Prostate gland (tissue), 2 donors: ENCODE measurements around the gene RGS9. TPM values are rescaled to one million over a fixed set of nuclear protein-coding genes. Genes with fewer than 3 reads are reported as not detected.
"Not testable (repeated sequence)": the region's sequence is repeated elsewhere in the genome, so short reads cannot be mapped to it uniquely, and the experiment has no call there.

Experiments
- DNase-seq: peaks from one replicate; pipeline ENCODE4 v3.0.0-alpha.2; 2019; ENCODE audit warnings: low spot score
- H3K27ac ChIP-seq, 2 donors: fragments of 200-600 bp; sonication (generic); 2 replicates each; pipeline ENCODE4 v1.5.1; 2017 to 2019
- H3K27me3 ChIP-seq: fragments of 200-600 bp; sonication (generic); replicated peaks from 2 replicates; pipeline ENCODE4 v1.5.1; 2019; ENCODE audit not compliant: insufficient read depth
- H3K36me3 ChIP-seq, 2 donors: fragments of 200-600 bp; sonication (generic); 1 replicate in 1 of 2; 2 replicates in 1 of 2; pipeline versions ENCODE4 v1.5.1 to v1.8.1; 2017 to 2019
- H3K4me1 ChIP-seq: fragments of 200-600 bp; sonication (generic); replicated peaks from 2 replicates; pipeline ENCODE4 v1.5.1; 2019
- H3K4me3 ChIP-seq, 2 donors: fragments of 200-600 bp; sonication (generic); 2 replicates each; pipeline ENCODE4 v1.5.1; 2017 to 2019
- H3K9me3 ChIP-seq: fragments of 200-600 bp; sonication (generic); 2 replicates; pipeline ENCODE4 v1.5.1; 2017
- POLR2A ChIP-seq: fragments of 450-650 bp; IDR thresholded peaks from one replicate; pipeline ENCODE4 v1.6.1; 2016; ENCODE audit warnings: antibody characterized with exemption, mild to moderate bottlenecking
- POLR2AphosphoS5 ChIP-seq: sonication (generic); formaldehyde crosslinking; IDR thresholded peaks from one replicate; pipeline ENCODE4 v1.6.1; 2017; ENCODE audit warnings: antibody characterized with exemption
- WGBS: methylation state at CpG from one replicate; pipeline ENCODE4 v1.1.5; 2018; 5-methylcytosine and 5-hydroxymethylcytosine counted together
- intact Hi-C: fragments of 100-400 bp; cut with DNase I; formaldehyde crosslinking; loops from one replicate; pipeline ENCODE4 v1.14.2; 2022
- total RNA-seq, 2 donors: library from RNA; depleted of rRNA; stranded (reverse); fragments of >200 nt; gene quantifications; one replicate each; pipeline ENCODE4 v1.1.0, GENCODE V29; 2016
- TF ChIP-seq, protein P1 (sequence below), 4 experiments: fragments of 200-600 bp in 2 of 4; fragments of 450-650 bp in 2 of 4; sonication (generic) in 2 of 4; IDR thresholded peaks; 1 replicate in 3 of 4; 2 replicates in 1 of 4; pipeline ENCODE4 v1.5.1; 2016 to 2019; ENCODE audit warnings: antibody characterized with exemption in 4 of 4, mild to moderate bottlenecking in 2 of 4, moderate library complexity in 2 of 4

Gene RGS9
- total RNA-seq, 2 donors from 2014 or later = 7.9 to 9.3 TPM

DNA sequence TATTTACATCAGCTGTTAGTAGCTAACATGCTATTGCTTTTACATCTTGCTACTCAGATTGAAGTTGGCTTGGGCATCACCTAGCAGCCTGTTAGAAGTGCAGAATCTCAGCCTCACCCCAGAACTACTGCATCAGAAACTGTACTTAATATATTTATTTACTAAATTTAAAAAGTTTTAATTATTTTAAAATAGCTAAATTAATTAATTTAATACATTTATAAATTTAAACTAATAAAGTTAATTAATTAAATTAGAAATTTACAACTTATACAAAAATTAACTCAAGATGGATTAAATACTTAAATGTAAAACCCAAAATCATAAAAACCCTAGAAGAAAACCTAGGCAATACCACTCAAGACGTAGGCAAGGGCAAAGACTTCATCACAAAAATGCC, 41.7 kb upstream of the RGS9 start:
- H3K27me3 ChIP-seq = no peaks in the 10 kb centered on the region
- H3K9me3 ChIP-seq = no peaks in the 10 kb centered on the region
- intact Hi-C loops = no loop called here
- TF ChIP-seq POLR2AphosphoS5 = no peak
- TF ChIP-seq, protein P1, sequence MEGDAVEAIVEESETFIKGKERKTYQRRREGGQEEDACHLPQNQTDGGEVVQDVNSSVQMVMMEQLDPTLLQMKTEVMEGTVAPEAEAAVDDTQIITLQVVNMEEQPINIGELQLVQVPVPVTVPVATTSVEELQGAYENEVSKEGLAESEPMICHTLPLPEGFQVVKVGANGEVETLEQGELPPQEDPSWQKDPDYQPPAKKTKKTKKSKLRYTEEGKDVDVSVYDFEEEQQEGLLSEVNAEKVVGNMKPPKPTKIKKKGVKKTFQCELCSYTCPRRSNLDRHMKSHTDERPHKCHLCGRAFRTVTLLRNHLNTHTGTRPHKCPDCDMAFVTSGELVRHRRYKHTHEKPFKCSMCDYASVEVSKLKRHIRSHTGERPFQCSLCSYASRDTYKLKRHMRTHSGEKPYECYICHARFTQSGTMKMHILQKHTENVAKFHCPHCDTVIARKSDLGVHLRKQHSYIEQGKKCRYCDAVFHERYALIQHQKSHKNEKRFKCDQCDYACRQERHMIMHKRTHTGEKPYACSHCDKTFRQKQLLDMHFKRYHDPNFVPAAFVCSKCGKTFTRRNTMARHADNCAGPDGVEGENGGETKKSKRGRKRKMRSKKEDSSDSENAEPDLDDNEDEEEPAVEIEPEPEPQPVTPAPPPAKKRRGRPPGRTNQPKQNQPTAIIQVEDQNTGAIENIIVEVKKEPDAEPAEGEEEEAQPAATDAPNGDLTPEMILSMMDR (IDR thresholded peaks at IDR 0.05) = no peak
- TF ChIP-seq POLR2A = no peak
- no peaks in the 10 kb centered on the region for H3K36me3 ChIP-seq
- 63% methylated on average over 1 of the region's 1 CpG for WGBS
- no peaks in the 10 kb centered on the region for H3K4me1 ChIP-seq
- no peak overlapping the region for H3K4me3 ChIP-seq
- no peak overlapping the region for H3K27ac ChIP-seq
- no peak for DNase-seq

DNA sequence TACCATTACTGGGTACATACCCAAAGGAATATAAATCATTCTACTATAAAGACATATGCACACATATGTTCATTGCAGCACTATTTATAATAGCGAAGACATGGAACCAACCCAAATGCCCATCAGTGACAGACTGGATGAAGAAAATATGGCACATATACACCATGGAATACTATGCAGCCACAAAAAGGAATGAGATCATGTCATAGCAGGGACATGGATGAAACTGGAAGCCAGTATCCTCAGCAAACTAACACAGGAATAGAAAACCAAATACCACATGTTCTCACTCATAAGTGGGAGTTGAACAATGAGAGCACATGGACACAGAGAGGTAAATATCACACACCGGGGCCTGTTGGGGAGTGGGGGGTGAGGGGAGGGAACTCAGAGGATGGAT, 40.8 kb upstream of the RGS9 start:
- H3K4me3 ChIP-seq, H3K27me3 ChIP-seq, intact Hi-C loops, H3K9me3 ChIP-seq, H3K36me3 ChIP-seq, DNase-seq, H3K27ac ChIP-seq, H3K4me1 ChIP-seq: not testable (repeated sequence)
- 85% methylated on average over 2 of the region's 2 CpGs for WGBS

DNA sequence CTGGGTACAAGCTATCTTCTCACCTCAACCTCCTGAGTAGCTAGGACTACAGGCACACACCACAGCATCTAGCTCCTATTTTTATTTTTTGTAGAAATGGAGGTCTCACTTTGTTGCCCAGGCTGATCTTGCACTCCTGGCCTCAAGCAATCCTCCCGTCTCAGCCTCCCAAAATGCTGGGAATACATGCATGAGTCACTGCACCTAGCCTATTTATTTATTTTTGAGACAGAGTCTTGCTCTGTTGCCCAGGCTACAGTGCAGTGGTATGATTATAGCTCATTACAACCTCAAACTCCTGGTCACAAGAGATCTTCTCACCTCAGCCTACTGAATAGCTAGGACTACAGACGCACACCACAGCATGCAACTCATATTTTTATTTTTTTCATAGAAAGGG, 40.1 kb upstream of the RGS9 start:
- H3K4me1 ChIP-seq = no peaks in the 10 kb centered on the region
- no peak overlapping the region for H3K27ac ChIP-seq
- TF ChIP-seq POLR2AphosphoS5 (no peak), POLR2A (no peak)
- TF ChIP-seq, protein P1 (IDR thresholded peaks at IDR 0.05) = no peak
- no peaks in the 10 kb centered on the region for H3K27me3 ChIP-seq
- no peaks in the 10 kb centered on the region for H3K9me3 ChIP-seq
- intact Hi-C loops = no loop called here
- H3K36me3 ChIP-seq = no peaks in the 10 kb centered on the region
- WGBS = 98% methylated on average over 2 of the region's 2 CpGs
- no peak overlapping the region for H3K4me3 ChIP-seq
- no peak for DNase-seq

DNA sequence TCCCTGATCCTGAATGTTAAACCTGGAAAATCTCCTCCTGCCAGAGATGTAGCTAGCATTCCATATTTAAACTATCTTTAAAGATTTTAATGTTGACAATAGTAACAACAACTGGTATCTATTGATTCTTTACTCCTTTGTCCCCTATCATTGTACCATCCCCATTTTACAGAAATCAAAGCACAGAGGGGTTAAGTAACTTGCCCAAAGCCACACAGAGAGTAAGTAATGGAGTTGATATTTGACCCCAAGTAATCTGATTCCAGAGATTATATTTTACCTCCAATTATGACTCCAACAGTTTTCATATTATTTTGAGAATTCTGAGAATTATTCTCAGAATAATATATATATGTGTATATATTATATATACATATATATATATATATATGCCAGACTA, 37.7 kb upstream of the RGS9 start:
- Histone ChIP-seq H3K9me3 (no peaks in the 10 kb centered on the region), H3K27me3 (no peaks in the 10 kb centered on the region), H3K4me3 (no peak overlapping the region), H3K4me1 (no peaks in the 10 kb centered on the region), H3K36me3 (no peaks in the 10 kb centered on the region), H3K27ac (no peak overlapping the region)
- TF ChIP-seq POLR2A (no peak), POLR2AphosphoS5 (no peak)
- TF ChIP-seq, protein P1 (IDR thresholded peaks at IDR 0.05) = no peak
- no peak for DNase-seq
- intact Hi-C loops = no loop called here

DNA sequence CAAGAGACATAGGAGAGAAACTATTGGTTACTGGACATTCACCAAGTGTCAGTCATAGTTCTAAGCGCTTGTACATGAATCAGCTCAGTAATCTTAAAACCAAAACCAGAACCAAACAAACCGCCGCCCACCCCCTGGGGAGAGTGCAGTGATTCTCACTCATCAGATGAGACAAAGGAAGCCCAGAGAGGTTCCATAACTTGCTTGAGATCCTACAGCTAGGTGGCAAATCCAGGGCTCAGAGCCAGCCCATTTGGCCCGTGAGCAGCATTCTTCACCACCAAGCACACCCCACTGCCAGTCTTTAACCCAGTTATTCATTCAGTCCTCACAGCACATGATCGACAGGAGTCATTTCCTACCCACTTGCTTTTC, 37.2 kb upstream of the RGS9 start:
- intact Hi-C loops = loop anchor here (2.0 kb wide), 2 partner anchors 43 to 133 kb away; partner anchors contain the start of gene GNA13
- DNase-seq = no peak

More for the DNA sequence above, 37.2 kb upstream of the RGS9 start:
- H3K4me1 ChIP-seq = no peaks in the 10 kb centered on the region
- H3K9me3 ChIP-seq = no peaks in the 10 kb centered on the region
- 49% methylated on average over 5 of the region's 5 CpGs for WGBS
- peak overlapping the region in 1 of 2 donors; percentile 70 for H3K27ac ChIP-seq
- H3K36me3 ChIP-seq = no peaks in the 10 kb centered on the region
- H3K4me3 ChIP-seq = peak overlapping the region; percentile 44 to 46
- H3K27me3 ChIP-seq = no peaks in the 10 kb centered on the region
- no peak for TF ChIP-seq POLR2A
- TF ChIP-seq, protein P1 (IDR thresholded peaks at IDR 0.05) = no peak
- TF ChIP-seq POLR2AphosphoS5 = no peak
